Activated CD8-positive, alpha-beta memory T cell treated with anti-CD3 and anti-CD28 coated beads for 1 hour (primary cell): ENCODE measurements around the gene TEDC2.
A peak's percentile ranks its signal among the peaks of the same experiment; 100 is the strongest.
"Not testable (repeated sequence)": the region's sequence is repeated elsewhere in the genome, so short reads cannot be mapped to it uniquely, and the experiment has no call there.

Source experiments
- DNase-seq, 2 donors: peaks; one replicate each; pipeline ENCODE4 v3.0.0-alpha.2; 2020; ENCODE audit warnings: low read depth in 1 of 2; ENCODE audit errors: extremely low read depth in 1 of 2

Gene TEDC2

GRCh38 chr16:2475413-2476344 is 15.8 kb downstream of the TEDC2 start:
- peak in 1 of 2 donors; percentile 31 for DNase-seq

DNA sequence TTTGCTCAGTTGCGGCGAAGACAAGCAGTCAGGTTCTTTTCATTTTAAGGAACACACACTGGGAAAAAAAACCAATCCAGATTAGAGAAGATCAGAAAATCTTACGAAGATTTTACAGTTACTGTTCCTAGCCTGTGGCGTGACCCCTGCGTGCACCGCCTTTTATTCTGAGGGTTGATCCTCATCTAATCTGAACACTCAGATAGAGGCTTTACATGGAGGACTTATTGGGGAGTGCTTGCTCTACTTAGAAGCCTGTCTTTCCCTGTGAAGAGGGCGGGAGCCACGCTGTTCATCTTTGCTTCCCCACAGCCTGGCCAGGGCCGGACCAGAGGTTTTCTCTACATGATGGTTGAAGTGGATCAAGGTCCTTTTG is 16.4 kb downstream of the TEDC2 start:
- DNase-seq, result no peak

DNA sequence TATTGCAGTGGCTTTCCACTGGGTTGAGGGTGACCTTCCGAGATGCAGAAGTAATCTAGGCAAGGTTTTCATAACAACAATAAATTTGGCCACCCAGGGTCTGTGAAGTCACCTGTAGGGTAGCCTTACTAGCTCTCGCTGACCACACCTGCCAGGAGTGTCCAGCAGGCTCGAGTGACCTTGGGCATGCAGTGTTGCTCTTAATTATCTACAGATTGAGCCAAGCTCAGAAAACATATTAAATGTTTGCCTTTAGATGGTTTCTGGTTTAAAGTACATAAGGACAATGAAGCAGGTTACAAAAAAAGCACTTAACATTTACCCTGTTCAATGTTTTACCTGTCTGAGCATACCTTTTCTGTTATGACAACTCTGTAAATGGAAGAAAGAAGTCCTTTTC is 16.8 kb downstream of the TEDC2 start:
- DNase-seq, result no peak

DNA sequence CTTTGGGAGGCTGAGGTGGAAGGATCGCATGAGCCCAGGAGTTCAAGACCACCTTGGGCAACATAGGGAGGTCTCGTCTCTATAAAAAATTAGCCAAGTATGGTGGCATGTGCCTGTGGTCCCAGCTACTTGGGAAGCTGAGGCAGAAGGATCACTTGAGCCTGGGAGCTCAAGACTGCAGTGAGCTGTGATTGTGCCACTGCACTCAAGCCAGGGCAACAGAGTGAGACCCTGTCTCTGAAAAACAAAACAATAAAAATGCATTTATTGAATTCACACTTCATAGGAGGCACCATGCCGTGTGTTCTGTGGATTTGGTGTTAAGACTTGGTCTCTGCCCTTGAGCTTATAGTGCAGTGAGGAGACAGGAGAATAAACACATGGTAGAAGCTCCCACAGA is 17.4 kb downstream of the TEDC2 start:
- DNase-seq, result no peak

DNA sequence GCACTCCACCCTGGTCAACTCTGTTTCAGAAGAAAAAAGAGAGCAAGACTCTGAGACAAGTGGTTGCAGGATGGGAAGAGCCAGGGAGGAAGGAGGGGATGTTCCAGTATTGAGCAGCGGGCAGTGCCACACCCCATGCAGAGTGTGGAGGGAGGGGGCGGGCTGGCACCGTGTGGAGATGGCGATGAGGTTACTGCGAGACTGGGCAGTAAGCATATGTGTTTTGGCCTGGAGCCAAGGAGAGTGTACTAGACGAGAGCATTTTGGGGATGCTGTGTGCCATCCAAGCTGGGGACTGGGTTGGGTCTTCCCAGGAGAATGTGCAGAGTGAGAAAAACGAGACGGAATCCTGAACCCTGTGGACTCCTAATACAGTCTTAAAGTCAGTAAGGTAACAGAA is 18.4 kb downstream of the TEDC2 start:
- no peak for DNase-seq

GRCh38 chr16:2479996-2480395 is 20.1 kb downstream of the TEDC2 start:
- DNase-seq, result not testable (repeated sequence)

GRCh38 chr16:2480948-2481347 is 21.0 kb downstream of the TEDC2 start:
- DNase-seq, result no peak

DNA sequence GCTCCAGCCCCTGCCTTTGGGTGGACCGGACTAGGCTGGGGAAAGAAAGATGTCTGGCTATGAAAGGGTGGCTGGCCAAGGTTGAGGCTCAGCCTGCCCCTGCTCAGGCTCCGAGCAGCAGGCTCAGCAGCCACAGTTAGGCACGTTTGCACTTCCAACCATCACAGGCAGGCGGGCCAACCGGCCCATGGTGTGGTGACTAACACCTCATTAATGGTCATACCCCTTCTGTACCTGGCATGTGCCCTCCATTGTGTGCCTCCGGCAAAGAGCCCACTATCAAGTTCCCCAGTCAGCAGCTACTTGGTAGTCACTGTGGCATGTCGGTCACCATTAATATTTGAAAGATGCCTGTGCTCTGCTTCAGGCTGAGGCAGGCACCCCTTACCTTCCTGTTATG is 21.8 kb downstream of the TEDC2 start:
- DNase-seq, result no peak

- DNase-seq, result no peak
Measured at GRCh38 chr16:2482249-2482648, 22.3 kb downstream of the TEDC2 start.

DNA sequence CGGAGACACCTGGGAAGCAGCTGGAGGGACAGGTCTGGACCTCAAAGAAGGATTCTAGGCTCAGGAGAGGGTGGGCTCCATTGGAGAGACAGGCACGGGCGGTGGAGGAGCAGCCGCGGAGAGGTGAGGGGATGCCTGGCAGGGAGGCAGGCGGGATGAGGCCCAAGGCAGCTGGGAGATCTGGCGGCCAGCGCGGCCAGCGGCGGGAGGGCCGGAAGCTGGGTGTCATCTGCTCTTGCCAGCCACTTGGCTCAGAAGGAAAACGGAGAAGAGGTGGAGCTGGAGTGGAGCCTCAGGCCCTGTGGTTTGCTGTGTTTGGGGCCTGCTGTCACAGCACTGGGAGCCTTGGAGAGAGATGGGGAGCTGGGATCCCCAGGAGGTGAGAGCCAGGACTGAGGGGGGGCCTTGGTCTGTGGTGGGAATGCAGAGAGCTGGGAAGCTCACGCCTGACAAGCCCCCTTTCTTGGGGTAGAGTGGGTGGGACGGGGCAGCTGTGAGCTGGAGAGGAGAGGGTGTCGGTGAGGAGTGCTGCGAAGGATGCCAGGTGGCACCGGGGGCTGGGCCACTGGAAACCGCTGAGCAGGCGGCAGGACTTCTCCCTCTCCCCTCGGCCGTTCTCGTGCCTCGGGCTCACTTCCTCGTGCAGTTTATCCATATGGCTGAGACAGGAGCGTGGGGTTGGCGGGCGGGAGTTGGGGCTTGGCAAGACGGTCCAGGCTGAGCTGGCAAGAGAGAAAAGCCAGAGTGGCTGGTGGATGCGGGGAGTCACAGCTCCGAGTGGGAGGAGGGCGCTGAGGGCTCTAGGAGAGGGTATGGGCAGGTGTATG is 23.0 kb downstream of the TEDC2 start:
- no peak for DNase-seq

DNA sequence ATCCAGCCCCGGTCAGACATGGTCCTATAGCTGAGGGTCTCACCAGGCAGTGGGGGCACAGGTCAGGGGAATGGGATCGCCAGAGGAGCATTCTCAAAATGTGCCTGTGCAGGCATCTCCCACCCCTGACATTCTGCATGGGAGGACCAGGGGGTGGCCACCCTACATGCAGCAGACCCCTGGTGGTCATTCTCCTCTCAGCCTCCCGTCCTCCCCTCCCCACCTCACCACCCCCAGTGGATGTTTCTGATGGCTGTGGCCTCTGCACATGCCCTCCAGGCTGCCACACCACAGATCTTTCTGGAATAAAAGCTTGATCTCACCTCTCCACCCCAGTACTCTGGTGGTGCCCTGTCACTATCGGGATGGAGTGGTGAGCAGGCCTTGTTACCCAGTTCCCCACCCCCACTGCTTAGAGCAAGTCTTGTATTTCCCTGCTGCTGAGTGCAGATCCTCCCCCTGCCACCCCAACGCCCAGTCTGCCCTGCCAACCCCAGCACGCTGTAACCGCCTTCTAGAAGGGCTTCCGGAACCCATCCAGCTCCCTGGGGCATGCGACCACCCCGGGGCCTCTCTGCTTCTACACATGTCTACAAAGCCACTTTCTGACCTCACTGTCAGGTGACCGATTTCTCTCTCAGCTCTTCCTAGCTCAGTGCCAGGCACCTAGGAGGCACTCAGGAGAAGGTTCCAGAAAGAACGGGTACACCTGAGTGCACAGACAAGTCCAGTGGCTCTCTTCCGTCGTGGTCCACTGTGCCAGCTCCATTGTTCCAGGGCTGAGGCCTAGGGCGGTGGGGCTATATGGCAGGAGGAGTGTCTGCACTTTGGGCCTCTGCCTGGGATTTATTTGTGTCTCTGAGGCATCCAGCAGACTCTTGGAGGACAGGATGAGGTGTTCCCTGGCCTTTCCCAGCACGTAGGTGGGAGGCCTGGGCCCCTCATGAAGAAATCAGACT is 24.3 kb downstream of the TEDC2 start:
- DNase-seq, result no peak

- no peak for DNase-seq
Measured at GRCh38 chr16:2484898-2485508, 25.1 kb downstream of the TEDC2 start.

DNA sequence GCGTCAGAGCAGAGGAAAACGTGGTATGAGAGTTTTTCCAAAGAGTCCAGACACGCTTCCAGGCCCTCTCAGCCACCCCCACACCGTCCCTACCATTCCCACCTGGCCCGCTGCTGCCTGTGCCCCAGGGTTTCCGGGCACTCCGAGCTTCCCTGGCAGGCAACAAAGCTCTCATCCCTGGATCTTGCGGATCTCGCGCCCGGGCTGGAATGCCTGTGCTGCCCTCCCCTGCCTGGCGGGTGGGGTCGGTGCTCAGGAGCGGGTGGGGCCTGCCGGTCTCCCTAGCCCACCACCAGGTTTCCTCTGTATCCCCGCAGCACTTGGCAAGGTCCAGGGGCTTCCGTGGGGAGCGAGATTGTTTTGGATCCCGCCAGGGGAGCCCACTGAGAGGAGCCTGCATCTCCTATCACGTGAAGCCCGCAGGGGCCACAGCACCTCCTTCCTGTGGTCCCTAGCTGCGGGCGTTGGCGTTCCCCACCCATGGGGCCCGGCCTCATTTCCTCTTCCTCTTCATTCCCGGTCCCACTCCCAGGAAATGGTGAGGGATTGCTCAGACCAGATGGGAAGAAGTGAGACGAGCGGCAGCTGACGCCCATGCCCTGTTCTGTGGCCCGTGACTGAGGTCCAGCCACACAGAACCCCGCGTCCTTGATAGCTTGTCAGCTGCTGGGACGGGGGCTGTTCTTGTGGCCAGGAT is 26.1 kb downstream of the TEDC2 start:
- DNase-seq, result no peak

GRCh38 chr16:2486645-2487516 is 27.0 kb downstream of the TEDC2 start:
- DNase-seq, result peak; percentile 54 to 63

GRCh38 chr16:2487517-2487842 is 27.6 kb downstream of the TEDC2 start:
- no peak for DNase-seq

- no peak for DNase-seq
Measured at GRCh38 chr16:2487903-2488531, 28.1 kb downstream of the TEDC2 start.

GRCh38 chr16:2489581-2489980 is 29.7 kb downstream of the TEDC2 start:
- no peak for DNase-seq
